B cell (primary cell): ENCODE data around the gene LARGE2. TPM values are rescaled to one million over a fixed set of nuclear protein-coding genes. Genes with fewer than 3 reads are reported as not detected.

Source experiments
- ATAC-seq: fragments of 200-7000 bp; cut with Tn5 transposase; one replicate; pipeline ENCODE4 v1.10.0; 2021; ENCODE audit warnings: low read depth, mild to moderate bottlenecking, moderate number of reproducible peaks, moderate library complexity
- CTCF ChIA-PET: fragments of 350-600 bp; sonication (Branson Sonifier 250); formaldehyde crosslinking; loops from one replicate; lab custom pipeline; 2021; ENCODE audit warnings: antibody characterized with exemption, inconsistent platforms; lab: Charles Lee
- POLR2A ChIA-PET: fragments of 350-600 bp; sonication (Branson Sonifier 250); formaldehyde crosslinking; loops from one replicate; lab custom pipeline; 2021; ENCODE audit warnings: antibody characterized with exemption; lab: Charles Lee
- DNase-seq: peaks from one replicate; pipeline ENCODE4 v3.0.0; 2013
- H2AFZ ChIP-seq: 2 replicates; pipeline ENCODE4 v1.6.1; 2012; ENCODE audit warnings: mild to moderate bottlenecking, low read depth, low read length; ENCODE audit not compliant: insufficient read depth, poor library complexity, severe bottlenecking
- H3K27ac ChIP-seq, 2 donors: 1 replicate in 1 of 2; 2 replicates in 1 of 2; pipeline ENCODE4 v1.5.1; 2012 to 2013; ENCODE audit warnings: low read length in 2 of 2, mild to moderate bottlenecking in 2 of 2, moderate library complexity in 1 of 2
- H3K27me3 ChIP-seq, 4 experiments: fragments of 200-600 bp in 1 of 4; sonication (generic) in 1 of 4; replicated peaks in 1 of 4; 1 replicate in 2 of 4; 2 replicates in 2 of 4; pipeline versions ENCODE4 v1.6.1 to v1.7.0; 2013 to 2016; ENCODE audit warnings: low read length in 3 of 4, mild to moderate bottlenecking in 2 of 4, mixed read lengths in 1 of 4, moderate library complexity in 1 of 4; ENCODE audit not compliant: insufficient read depth in 4 of 4, control insufficient read depth in 3 of 4; ENCODE audit errors: control extremely low read depth in 1 of 4
- H3K36me3 ChIP-seq, 2 experiments: replicated peaks in 1 of 2; 1 replicate in 1 of 2; 2 replicates in 1 of 2; pipeline versions ENCODE4 v1.6.1 to v1.7.1; 2013; ENCODE audit warnings: low read length in 1 of 2; ENCODE audit not compliant: insufficient read depth in 2 of 2, control insufficient read depth in 1 of 2; ENCODE audit errors: control extremely low read depth in 1 of 2, extremely low read depth in 1 of 2
- H3K4me1 ChIP-seq, 2 donors: fragments of 200-600 bp in 1 of 2; sonication (generic) in 1 of 2; 1 replicate in 1 of 2; 2 replicates in 1 of 2; pipeline versions ENCODE4 v1.5.1 to v1.6.1; 2013 to 2017; ENCODE audit warnings: low read length in 2 of 2; ENCODE audit not compliant: control insufficient read depth in 2 of 2, insufficient read depth in 2 of 2
- H3K4me2 ChIP-seq: replicated peaks from 2 replicates; pipeline ENCODE3; 2012; ENCODE audit warnings: mild to moderate bottlenecking, low read depth, low read length; ENCODE audit not compliant: poor library complexity, severe bottlenecking
- H3K4me3 ChIP-seq, 5 experiments: fragments of 200-600 bp in 1 of 5; sonication (generic) in 1 of 5; 1 replicate in 3 of 5; 2 replicates in 2 of 5; pipeline versions ENCODE4 v1.5.1 to v1.7.0; 2011 to 2016; ENCODE audit warnings: low read length in 4 of 5, mild to moderate bottlenecking in 4 of 5, low read depth in 2 of 5, control low read depth in 1 of 5, moderate library complexity in 1 of 5; ENCODE audit not compliant: insufficient read depth in 1 of 5; ENCODE audit errors: control extremely low read depth in 1 of 5, extremely low read depth in 1 of 5
- H3K79me2 ChIP-seq: fragments of 200-600 bp; sonication (generic); one replicate; pipeline ENCODE4 v1.6.0; 2016; ENCODE audit warnings: low read length; ENCODE audit not compliant: control insufficient read depth, insufficient read depth
- H3K9ac ChIP-seq: fragments of 200-600 bp; sonication (generic); 2 replicates; pipeline ENCODE4 v1.6.1; 2017; ENCODE audit warnings: mild to moderate bottlenecking, low read length, moderate library complexity
- H3K9me3 ChIP-seq, 3 donors: one replicate each; pipeline versions ENCODE4 v1.6.1 to v1.7.1; 2013; ENCODE audit warnings: low read length in 2 of 3; ENCODE audit not compliant: control insufficient read depth in 2 of 3, insufficient read depth in 1 of 3; ENCODE audit errors: control extremely low read depth in 1 of 3
- H4K20me1 ChIP-seq: 2 replicates; pipeline ENCODE4 v1.6.0; 2012; ENCODE audit warnings: mild to moderate bottlenecking, low read length; ENCODE audit not compliant: insufficient read depth, control insufficient read depth, poor library complexity, severe bottlenecking
- H3K27ac Mint-ChIP-seq: one replicate; pipeline ENCODE4 v1.8.0; 2021; ENCODE audit warnings: mixed read lengths
- H3K27me3 Mint-ChIP-seq: one replicate; pipeline ENCODE4 v1.8.0; 2021; ENCODE audit warnings: mixed read lengths
- H3K4me1 Mint-ChIP-seq: one replicate; pipeline ENCODE4 v1.8.0; 2021; ENCODE audit warnings: mixed read lengths
- H3K4me3 Mint-ChIP-seq: one replicate; pipeline ENCODE4 v1.8.0; 2021; ENCODE audit warnings: mixed read lengths
- H3K9me3 Mint-ChIP-seq: one replicate; pipeline ENCODE4 v1.8.0; 2022; ENCODE audit warnings: mixed read lengths; ENCODE audit not compliant: insufficient read depth
- EZH2 ChIP-seq: IDR thresholded peaks from 2 replicates; pipeline ENCODE4 v1.6.1; 2012; ENCODE audit warnings: borderline replicate concordance, low read depth, mild to moderate bottlenecking, moderate library complexity, low read length; ENCODE audit not compliant: insufficient read depth, poor library complexity, severe bottlenecking
- WGBS: methylation state at CpG from one replicate; pipeline ENCODE4 v1.1.5; 2013; ENCODE audit warnings: missing lambda C conversion rate; ENCODE audit not compliant: insufficient coverage; 5-methylcytosine and 5-hydroxymethylcytosine counted together
- intact Hi-C: fragments of 100-400 bp; cut with micrococcal nuclease; formaldehyde crosslinking; loops from one replicate; pipeline ENCODE4 v1.10.0; 2022
- polyA plus RNA-seq: library from polyadenylated mRNA; depleted of rRNA; stranded (reverse); fragments of >200 nt; gene quantifications from 2 replicates; pipeline ENCODE4 v1.2.3, GENCODE V29; 2012
- total RNA-seq, 2 donors: library from RNA; stranded (reverse); fragments of 120-200 nt in 1 of 2; gene quantifications; 1 replicate in 1 of 2; 2 replicates in 1 of 2; pipeline versions ENCODE4 v1.2.3 to v1.2.4, GENCODE V29; 2013 to 2022
- TF ChIP-seq, protein P1 (sequence below): fragments of 200-600 bp; IDR thresholded peaks from one replicate; pipeline ENCODE4 v1.8.0; 2022; ENCODE audit warnings: antibody characterized with exemption, mild to moderate bottlenecking

The LARGE2 gene
- total and polyA plus RNA-seq, 2 donors (not counting 1 experiment from before 2014, with no cell fraction given), result 109 to 264 TPM

DNA sequence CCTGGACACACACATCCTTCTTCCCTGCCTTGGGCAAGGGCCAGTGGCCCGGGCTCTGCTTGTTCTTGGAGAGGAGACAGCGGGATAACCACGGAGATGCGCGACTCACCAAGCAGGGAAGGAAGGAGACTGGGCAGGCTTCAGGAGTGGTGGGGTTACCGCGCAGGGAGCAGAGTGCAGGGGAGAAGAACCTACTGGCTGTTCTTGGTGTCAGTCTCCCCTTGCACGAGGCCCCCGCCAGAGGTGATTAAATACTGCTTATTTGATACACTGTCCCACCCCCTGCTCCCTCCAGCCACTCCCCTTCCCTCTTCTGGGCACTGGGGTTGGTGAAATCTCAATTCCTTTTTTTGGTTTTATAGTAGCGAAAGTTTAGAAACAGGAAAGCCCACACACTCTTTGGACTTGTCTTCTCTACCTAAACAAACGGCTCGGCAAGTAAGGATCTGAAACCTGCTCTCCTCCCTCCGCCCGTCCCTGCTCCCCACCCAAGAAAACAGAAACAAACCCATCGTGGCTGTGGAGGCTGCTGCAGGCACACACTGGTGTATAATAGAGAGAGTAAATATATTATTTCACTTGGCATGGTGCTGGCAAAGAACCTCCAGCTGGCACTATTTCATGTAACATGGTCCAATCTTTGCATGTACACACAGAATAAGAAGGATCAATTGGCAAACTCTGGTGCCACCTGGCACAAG, 10.8 kb downstream of the LARGE2 start:
- Histone ChIP-seq H3K9ac (peak overlapping the region; percentile 82), H3K4me2 (peak overlapping the region; percentile 91), H3K36me3 (peaks cover 0 to 20% of the 10 kb centered on the region in 2 experiments), H3K9me3 (no peaks in the 10 kb centered on the region), H2AFZ (no peak overlapping the region), H4K20me1 (peaks cover 31% of the 10 kb centered on the region), H3K4me3 (peak overlapping the region; percentile 63 to 95 (median 90)), H3K27me3 (no peaks in the 10 kb centered on the region), H3K27ac (peak overlapping the region; percentile 26 to 92), H3K79me2 (peaks cover 88% of the 10 kb centered on the region), H3K4me1 (peaks cover 76 to 89% of the 10 kb centered on the region in 2 donors)
- intact Hi-C loops, result loop anchor here (2.0 to 10.0 kb wide), 4 partner anchors 74 to 1622 kb away; partner anchors contain the start of genes CELF1, PHF21A and SLC35C1
- ATAC-seq, result peak; percentile 63
- no peak for TF ChIP-seq EZH2
- TF ChIP-seq, protein P1, sequence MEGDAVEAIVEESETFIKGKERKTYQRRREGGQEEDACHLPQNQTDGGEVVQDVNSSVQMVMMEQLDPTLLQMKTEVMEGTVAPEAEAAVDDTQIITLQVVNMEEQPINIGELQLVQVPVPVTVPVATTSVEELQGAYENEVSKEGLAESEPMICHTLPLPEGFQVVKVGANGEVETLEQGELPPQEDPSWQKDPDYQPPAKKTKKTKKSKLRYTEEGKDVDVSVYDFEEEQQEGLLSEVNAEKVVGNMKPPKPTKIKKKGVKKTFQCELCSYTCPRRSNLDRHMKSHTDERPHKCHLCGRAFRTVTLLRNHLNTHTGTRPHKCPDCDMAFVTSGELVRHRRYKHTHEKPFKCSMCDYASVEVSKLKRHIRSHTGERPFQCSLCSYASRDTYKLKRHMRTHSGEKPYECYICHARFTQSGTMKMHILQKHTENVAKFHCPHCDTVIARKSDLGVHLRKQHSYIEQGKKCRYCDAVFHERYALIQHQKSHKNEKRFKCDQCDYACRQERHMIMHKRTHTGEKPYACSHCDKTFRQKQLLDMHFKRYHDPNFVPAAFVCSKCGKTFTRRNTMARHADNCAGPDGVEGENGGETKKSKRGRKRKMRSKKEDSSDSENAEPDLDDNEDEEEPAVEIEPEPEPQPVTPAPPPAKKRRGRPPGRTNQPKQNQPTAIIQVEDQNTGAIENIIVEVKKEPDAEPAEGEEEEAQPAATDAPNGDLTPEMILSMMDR, result no peak
- H3K4me3 Mint-ChIP-seq, result peak overlapping the region; percentile 95
- ChIA-PET CTCF (interaction anchor here (3.4 to 11.4 kb wide), 3 partner anchors 13 to 73 kb away, joined by 17 to 98 read pairs (median 50); partner anchors contain the start of genes LARGE2 and PEX16), POLR2A (interaction anchor here (10.9 kb wide), 1 partner anchor 12 kb away, joined by 162 read pairs; the partner anchor contains the start of genes LARGE2 and PEX16)
- DNase-seq, result peak; percentile 88
- 20% methylated on average over 8 of the region's 15 CpGs for WGBS
- peaks cover 92% of the 10 kb centered on the region for H3K4me1 Mint-ChIP-seq
- no peaks in the 10 kb centered on the region for H3K9me3 Mint-ChIP-seq
- H3K27ac Mint-ChIP-seq, result peak overlapping the region; percentile 92
- no peaks in the 10 kb centered on the region for H3K27me3 Mint-ChIP-seq
